ENCODE data around the gene CALD1. TPM values are rescaled to one million over a fixed set of nuclear protein-coding genes. Genes with fewer than 3 reads are reported as not detected.

CALD1 gene
- total RNA-seq, 1 donor from 2014 or later: 118 TPM

DNA sequence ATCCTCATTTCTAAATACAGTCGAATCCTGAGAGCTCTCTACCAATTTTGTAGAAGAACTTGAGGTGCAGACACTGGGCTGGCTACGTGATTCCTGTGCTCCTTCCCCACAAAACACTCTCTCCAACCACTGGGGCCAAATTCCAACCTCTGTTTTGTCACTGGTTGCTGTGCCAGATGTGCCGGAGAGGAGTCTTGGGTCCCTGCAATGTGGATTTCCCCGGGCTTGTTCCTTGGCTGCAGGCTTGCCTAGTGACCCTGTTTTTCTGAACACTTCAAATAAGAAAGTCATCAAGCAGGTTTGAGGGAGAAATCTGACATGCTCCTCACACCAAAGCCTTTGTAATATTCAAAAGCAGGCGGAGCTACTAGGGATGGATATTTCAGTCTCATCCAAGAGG lies 162.5 kb downstream of the CALD1 start:
- no peak overlapping the region for H2AFZ ChIP-seq (replicated peaks)
- no peak overlapping the region for H3K9ac ChIP-seq
- no peak for DNase-seq (ENCODE audit: low spot score)
- H3F3A ChIP-seq (ENCODE audit: low read depth): no peaks in the 10 kb centered on the region
- no peak overlapping the region for H3K27ac ChIP-seq
- TF ChIP-seq EZH2phosphoT487 (IDR thresholded peaks at IDR 0.05) (no peak), EZH2 (IDR thresholded peaks at IDR 0.05) (no peak)
- TF ChIP-seq, protein P1, sequence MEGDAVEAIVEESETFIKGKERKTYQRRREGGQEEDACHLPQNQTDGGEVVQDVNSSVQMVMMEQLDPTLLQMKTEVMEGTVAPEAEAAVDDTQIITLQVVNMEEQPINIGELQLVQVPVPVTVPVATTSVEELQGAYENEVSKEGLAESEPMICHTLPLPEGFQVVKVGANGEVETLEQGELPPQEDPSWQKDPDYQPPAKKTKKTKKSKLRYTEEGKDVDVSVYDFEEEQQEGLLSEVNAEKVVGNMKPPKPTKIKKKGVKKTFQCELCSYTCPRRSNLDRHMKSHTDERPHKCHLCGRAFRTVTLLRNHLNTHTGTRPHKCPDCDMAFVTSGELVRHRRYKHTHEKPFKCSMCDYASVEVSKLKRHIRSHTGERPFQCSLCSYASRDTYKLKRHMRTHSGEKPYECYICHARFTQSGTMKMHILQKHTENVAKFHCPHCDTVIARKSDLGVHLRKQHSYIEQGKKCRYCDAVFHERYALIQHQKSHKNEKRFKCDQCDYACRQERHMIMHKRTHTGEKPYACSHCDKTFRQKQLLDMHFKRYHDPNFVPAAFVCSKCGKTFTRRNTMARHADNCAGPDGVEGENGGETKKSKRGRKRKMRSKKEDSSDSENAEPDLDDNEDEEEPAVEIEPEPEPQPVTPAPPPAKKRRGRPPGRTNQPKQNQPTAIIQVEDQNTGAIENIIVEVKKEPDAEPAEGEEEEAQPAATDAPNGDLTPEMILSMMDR (IDR thresholded peaks at IDR 0.05): no peak
- Mint-ChIP-seq H3K27ac (no peak overlapping the region), H3K4me3 (no peak overlapping the region), H3K27me3 (ENCODE audit: insufficient read depth, low read depth) (peaks cover 2% of the 10 kb centered on the region), H3K36me3 (peaks cover 10% of the 10 kb centered on the region), H3K9me3 (no peaks in the 10 kb centered on the region), H3K4me1 (peaks cover 14% of the 10 kb centered on the region)
- H4K20me1 ChIP-seq (ENCODE audit: low read depth): no peaks in the 10 kb centered on the region
- H3K79me2 ChIP-seq (ENCODE audit: low read depth): no peaks in the 10 kb centered on the region
- no peaks in the 10 kb centered on the region for H3K36me3 ChIP-seq
- H3K4me2 ChIP-seq: no peak overlapping the region
- H3K9me3 ChIP-seq (ENCODE audit: low read depth): no peaks in the 10 kb centered on the region
- H3K27me3 ChIP-seq: no peaks in the 10 kb centered on the region
- peaks cover 15% of the 10 kb centered on the region for H3K4me1 ChIP-seq
- H3K4me3 ChIP-seq: no peak overlapping the region

DNA sequence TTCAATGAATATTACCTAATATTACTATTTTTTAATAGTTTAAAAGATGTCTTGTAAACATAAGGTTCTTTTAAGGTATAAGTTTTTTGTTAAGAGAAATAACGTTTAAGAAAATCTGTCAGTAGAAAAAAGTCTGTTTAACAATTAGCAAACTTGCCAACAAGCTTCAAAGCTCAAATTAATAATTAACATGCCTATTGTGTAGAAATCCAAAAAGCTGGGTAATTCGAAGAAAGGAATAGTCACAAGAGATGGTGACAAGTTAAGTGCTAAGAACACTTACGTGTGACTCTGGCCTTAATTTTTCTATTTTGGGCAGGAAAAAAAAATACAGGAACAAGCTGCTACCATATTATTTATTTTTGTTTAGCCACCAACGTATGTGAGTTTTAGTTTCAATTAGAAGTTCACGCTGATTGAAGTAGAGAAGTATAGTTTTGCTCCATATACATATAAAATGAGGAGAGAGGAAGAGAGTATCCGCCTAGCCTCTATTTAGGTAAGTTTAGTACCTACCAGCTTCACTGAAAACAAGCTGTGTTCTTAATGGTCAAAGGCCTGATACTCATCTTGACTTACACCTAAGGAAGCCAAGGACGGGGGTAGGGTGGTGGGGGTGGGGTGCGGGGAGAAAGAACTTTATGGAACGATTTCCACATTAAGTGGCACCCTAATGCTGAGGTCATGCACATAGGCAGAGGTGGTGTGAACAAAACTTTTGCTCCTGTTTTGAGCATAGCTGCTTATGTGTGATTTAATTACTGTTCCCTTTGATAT lies 163.4 kb downstream of the CALD1 start:
- H3K27me3 Mint-ChIP-seq (ENCODE audit: insufficient read depth, low read depth): peaks cover 2% of the 10 kb centered on the region
- H3K36me3 Mint-ChIP-seq: peaks cover 12% of the 10 kb centered on the region
- no peaks in the 10 kb centered on the region for H4K20me1 ChIP-seq (ENCODE audit: low read depth)
- no peak overlapping the region for H3K4me2 ChIP-seq
- H3K9me3 ChIP-seq (ENCODE audit: low read depth): no peaks in the 10 kb centered on the region
- no peaks in the 10 kb centered on the region for H3K9me3 Mint-ChIP-seq
- H3K4me3 ChIP-seq: no peak overlapping the region
- H3K27ac ChIP-seq: no peak overlapping the region
- H3K79me2 ChIP-seq (ENCODE audit: low read depth): no peaks in the 10 kb centered on the region
- no peak overlapping the region for H3K9ac ChIP-seq
- H2AFZ ChIP-seq (replicated peaks): no peak overlapping the region
- no peak for TF ChIP-seq EZH2phosphoT487 (IDR thresholded peaks at IDR 0.05)
- TF ChIP-seq, protein P1 (IDR thresholded peaks at IDR 0.05): no peak
- no peak for TF ChIP-seq EZH2 (IDR thresholded peaks at IDR 0.05)
- H3K27me3 ChIP-seq: no peaks in the 10 kb centered on the region
- peaks cover 5% of the 10 kb centered on the region for H3K4me1 Mint-ChIP-seq
- peaks cover 10% of the 10 kb centered on the region for H3K4me1 ChIP-seq
- DNase-seq (ENCODE audit: low spot score): no peak
- no peaks in the 10 kb centered on the region for H3K36me3 ChIP-seq
- H3K4me3 Mint-ChIP-seq: no peak overlapping the region
- H3K27ac Mint-ChIP-seq: no peak overlapping the region
- H3F3A ChIP-seq (ENCODE audit: low read depth): no peaks in the 10 kb centered on the region

DNA sequence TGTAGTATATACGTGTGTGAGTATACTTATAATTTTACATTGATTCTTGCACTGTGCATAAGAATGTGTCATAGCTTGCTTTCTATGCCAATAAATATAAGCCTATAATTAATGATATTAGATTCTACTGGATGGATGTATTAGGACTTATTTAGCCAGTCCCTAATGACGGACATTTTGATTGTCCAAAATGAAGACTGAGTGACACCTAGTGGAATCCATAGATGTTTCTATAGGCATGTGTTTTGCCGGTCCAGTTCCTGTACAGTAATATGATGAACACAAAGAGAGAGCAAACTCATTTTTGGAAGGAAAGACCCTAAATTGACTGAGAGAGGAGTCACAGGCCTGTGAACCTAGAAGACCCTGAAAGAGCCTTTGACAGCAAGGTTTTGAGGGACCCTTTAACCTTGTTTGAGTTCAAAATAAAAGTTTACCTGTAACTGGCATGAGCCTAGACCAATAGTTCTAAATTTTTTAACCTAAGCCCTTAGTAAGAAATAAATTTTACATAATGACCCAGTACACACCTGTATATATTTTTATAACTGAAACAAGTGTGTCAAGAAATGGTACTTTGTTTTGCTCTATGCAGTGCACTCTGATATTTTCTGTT lies 164.5 kb downstream of the CALD1 start:
- Mint-ChIP-seq H3K36me3 (peaks cover 12% of the 10 kb centered on the region), H3K27ac (no peak overlapping the region), H3K27me3 (ENCODE audit: insufficient read depth, low read depth) (peaks cover 2% of the 10 kb centered on the region), H3K4me3 (no peak overlapping the region), H3K4me1 (no peaks in the 10 kb centered on the region), H3K9me3 (no peaks in the 10 kb centered on the region)
- H3K27me3 ChIP-seq: no peaks in the 10 kb centered on the region
- no peak overlapping the region for H3K27ac ChIP-seq
- H3K9me3 ChIP-seq (ENCODE audit: low read depth): no peaks in the 10 kb centered on the region
- DNase-seq (ENCODE audit: low spot score): peak; percentile 23
- H4K20me1 ChIP-seq (ENCODE audit: low read depth): no peaks in the 10 kb centered on the region
- no peak for TF ChIP-seq EZH2 (IDR thresholded peaks at IDR 0.05)
- TF ChIP-seq, protein P1 (IDR thresholded peaks at IDR 0.05): peak; percentile 46
- peaks cover 10% of the 10 kb centered on the region for H3K4me1 ChIP-seq
- H3K36me3 ChIP-seq: no peaks in the 10 kb centered on the region
- H3K4me2 ChIP-seq: no peak overlapping the region
- no peaks in the 10 kb centered on the region for H3F3A ChIP-seq (ENCODE audit: low read depth)
- H2AFZ ChIP-seq (replicated peaks): no peak overlapping the region
- no peaks in the 10 kb centered on the region for H3K79me2 ChIP-seq (ENCODE audit: low read depth)
- H3K4me3 ChIP-seq: no peak overlapping the region
- no peak overlapping the region for H3K9ac ChIP-seq

All from neural progenitor cell (in vitro differentiated cells).